GM12878 (cell line): ENCODE data around the gene EXD3.

ENCODE experiments used
- BRCA1 ChIP-seq: IDR thresholded peaks from 2 replicates; pipeline ENCODE4 v1.6.1; 2011; ENCODE audit warnings: low read depth, low read length, improper control_type of control experiment
- EP300 ChIP-seq, 2 experiments: fragments of 150-350 bp in 1 of 2; IDR thresholded peaks; 2 replicates each; pipeline ENCODE4 v1.6.1; 2011 to 2012; ENCODE audit warnings: low read depth in 2 of 2, low read length in 2 of 2, borderline replicate concordance in 1 of 2, improper control_type of control experiment in 1 of 2, inconsistent platforms in 1 of 2; ENCODE audit not compliant: control insufficient read depth in 1 of 2
- EZH2 ChIP-seq: IDR thresholded peaks from 2 replicates; pipeline ENCODE4 v1.6.1; 2012; ENCODE audit warnings: low read depth, mild to moderate bottlenecking, control low read depth, inconsistent platforms, low read length, borderline replicate concordance; ENCODE audit not compliant: control insufficient read depth
- POLR2AphosphoS5 ChIP-seq: IDR thresholded peaks from 2 replicates; pipeline ENCODE4 v1.6.1; 2011; ENCODE audit warnings: mild to moderate bottlenecking, low read length, inconsistent platforms
- RAD21 ChIP-seq: IDR thresholded peaks from 2 replicates; pipeline ENCODE4 v1.6.1; 2011; ENCODE audit warnings: mild to moderate bottlenecking, low read depth, low read length, moderate library complexity; ENCODE audit not compliant: insufficient read depth
- RAD51 ChIP-seq: fragments of 450-650 bp; IDR thresholded peaks from 2 replicates; pipeline ENCODE4 v1.6.1; 2016; ENCODE audit warnings: moderate library complexity, mild to moderate bottlenecking, inconsistent platforms
- RELA ChIP-seq: fragments of 450-650 bp; IDR thresholded peaks from 2 replicates; pipeline ENCODE4 v1.8.0; 2014; ENCODE audit warnings: borderline replicate concordance; ENCODE audit not compliant: partially characterized antibody
- SP1 ChIP-seq: IDR thresholded peaks from one replicate; pipeline ENCODE4 v1.6.1; 2011; ENCODE audit warnings: low read depth, low read length
- ZNF274 ChIP-seq: IDR thresholded peaks from one replicate; pipeline ENCODE4 v1.8.0; 2011; ENCODE audit not compliant: insufficient read length, insufficient read depth
- TF ChIP-seq, protein P1 (sequence below), 3 experiments: IDR thresholded peaks in 2 of 3; conservative IDR thresholded peaks in 1 of 3; 2 replicates each; pipeline ENCODE4 v1.5.1; 2011; ENCODE audit warnings: low read depth in 3 of 3, low read length in 3 of 3, mild to moderate bottlenecking in 3 of 3, control low read depth in 2 of 3, moderate library complexity in 2 of 3, inconsistent platforms in 1 of 3, mixed read lengths in 1 of 3; ENCODE audit not compliant: control insufficient read depth in 2 of 3, insufficient read depth in 1 of 3; ENCODE audit errors: extremely low read depth in 1 of 3

DNA sequence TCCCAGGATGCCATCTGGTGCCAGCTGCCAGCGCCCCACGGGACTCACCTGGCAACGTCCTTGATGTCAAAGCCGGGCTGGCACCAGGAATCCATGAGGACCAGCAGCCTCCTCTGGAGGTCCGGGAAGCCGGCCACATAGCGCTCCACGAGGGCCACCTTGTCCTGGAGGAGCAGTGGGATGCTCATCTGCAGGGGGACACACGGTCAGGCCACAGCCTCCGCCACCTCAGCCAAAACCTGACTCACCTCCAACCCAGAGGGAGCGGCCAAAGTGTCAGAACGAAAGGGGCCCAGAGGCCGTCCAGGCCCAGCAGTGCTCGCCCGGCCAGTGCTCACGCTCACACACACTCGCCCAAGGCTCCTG lies 56.5 kb downstream of the EXD3 start:
- TF ChIP-seq, protein P1, sequence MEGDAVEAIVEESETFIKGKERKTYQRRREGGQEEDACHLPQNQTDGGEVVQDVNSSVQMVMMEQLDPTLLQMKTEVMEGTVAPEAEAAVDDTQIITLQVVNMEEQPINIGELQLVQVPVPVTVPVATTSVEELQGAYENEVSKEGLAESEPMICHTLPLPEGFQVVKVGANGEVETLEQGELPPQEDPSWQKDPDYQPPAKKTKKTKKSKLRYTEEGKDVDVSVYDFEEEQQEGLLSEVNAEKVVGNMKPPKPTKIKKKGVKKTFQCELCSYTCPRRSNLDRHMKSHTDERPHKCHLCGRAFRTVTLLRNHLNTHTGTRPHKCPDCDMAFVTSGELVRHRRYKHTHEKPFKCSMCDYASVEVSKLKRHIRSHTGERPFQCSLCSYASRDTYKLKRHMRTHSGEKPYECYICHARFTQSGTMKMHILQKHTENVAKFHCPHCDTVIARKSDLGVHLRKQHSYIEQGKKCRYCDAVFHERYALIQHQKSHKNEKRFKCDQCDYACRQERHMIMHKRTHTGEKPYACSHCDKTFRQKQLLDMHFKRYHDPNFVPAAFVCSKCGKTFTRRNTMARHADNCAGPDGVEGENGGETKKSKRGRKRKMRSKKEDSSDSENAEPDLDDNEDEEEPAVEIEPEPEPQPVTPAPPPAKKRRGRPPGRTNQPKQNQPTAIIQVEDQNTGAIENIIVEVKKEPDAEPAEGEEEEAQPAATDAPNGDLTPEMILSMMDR (IDR thresholded peaks at IDR 0.05 in 2 of 3, conservative IDR thresholded peaks at IDR 0.05 in 1 of 3; ENCODE audit: control insufficient read depth in 2 of 3, extremely low read depth in 1 of 3, insufficient read depth in 1 of 3, low read depth in 3 of 3, low read length in 3 of 3), result no peak
- TF ChIP-seq POLR2AphosphoS5 (no peak), EZH2 (no peak), EP300 (IDR thresholded peaks at IDR 0.05; ENCODE audit: borderline replicate concordance in 1 of 2, control insufficient read depth in 1 of 2, low read depth in 2 of 2, low read length in 2 of 2) (no peak), SP1 (no peak), BRCA1 (no peak), ZNF274 (no peak), RAD21 (no peak), RELA (no peak), RAD51 (no peak)
